ENCODE data around the gene ZNF816.
"Not testable (repeated sequence)": the region's sequence is repeated elsewhere in the genome, so short reads cannot be mapped to it uniquely, and the experiment has no call there.

The ZNF816 gene

GRCh38 chr19:52944703-52945493 lies 17.8 kb downstream of the ZNF816 start:
- not testable (repeated sequence) for H3K9ac ChIP-seq (ENCODE audit: low read length in 5 of 5); H3K27me3 ChIP-seq (ENCODE audit: control insufficient read depth in 5 of 5, insufficient read depth in 4 of 5, low read length in 5 of 5); H3K4me3 ChIP-seq (ENCODE audit: low read depth in 1 of 5, low read length in 5 of 5); H3K36me3 ChIP-seq (ENCODE audit: control insufficient read depth in 5 of 5, insufficient read depth in 5 of 5, low read length in 5 of 5); H3K27ac ChIP-seq (ENCODE audit: low read depth, low read length)
- peaks cover 0 to 19% (median 16%) of the 10 kb centered on the region in 5 donors for H3K4me1 ChIP-seq (ENCODE audit: control insufficient read depth in 5 of 5, insufficient read depth in 5 of 5, low read length in 5 of 5)
- H3K9me3 ChIP-seq (ENCODE audit: control insufficient read depth in 5 of 5, low read length in 5 of 5), result peaks cover 6 to 35% (median 27%) of the 10 kb centered on the region in 5 donors

GRCh38 chr19:52943884-52944643 lies 18.6 kb downstream of the ZNF816 start:
- H3K4me1 ChIP-seq (ENCODE audit: control insufficient read depth in 5 of 5, insufficient read depth in 5 of 5, low read length in 5 of 5), result peaks cover 0 to 19% (median 16%) of the 10 kb centered on the region in 5 donors
- H3K27me3 ChIP-seq (ENCODE audit: control insufficient read depth in 5 of 5, insufficient read depth in 4 of 5, low read length in 5 of 5), result no peaks in the 10 kb centered on the region
- peaks cover 0 to 27% (median 19%) of the 10 kb centered on the region in 5 donors for H3K9me3 ChIP-seq (ENCODE audit: control insufficient read depth in 5 of 5, low read length in 5 of 5)
- H3K27ac ChIP-seq (ENCODE audit: low read depth, low read length), result no peak overlapping the region
- H3K9ac ChIP-seq (ENCODE audit: low read length in 5 of 5), result no peak overlapping the region
- no peaks in the 10 kb centered on the region for H3K36me3 ChIP-seq (ENCODE audit: control insufficient read depth in 5 of 5, insufficient read depth in 5 of 5, low read length in 5 of 5)
- H3K4me3 ChIP-seq (ENCODE audit: low read depth in 1 of 5, low read length in 5 of 5), result no peak overlapping the region

GRCh38 chr19:52943134-52943883 lies 19.4 kb downstream of the ZNF816 start:
- H3K9ac ChIP-seq (ENCODE audit: low read length in 5 of 5), result peak overlapping the region in 3 of 5 donors; percentile 37 to 73 (median 66)

GRCh38 chr19:52942386-52943133 lies 20.1 kb downstream of the ZNF816 start:
- Histone ChIP-seq H3K4me3 (ENCODE audit: low read depth in 1 of 5, low read length in 5 of 5) (peak overlapping the region; percentile 81 to 94 (median 87)), H3K27me3 (ENCODE audit: control insufficient read depth in 5 of 5, insufficient read depth in 4 of 5, low read length in 5 of 5) (no peaks in the 10 kb centered on the region), H3K36me3 (ENCODE audit: control insufficient read depth in 5 of 5, insufficient read depth in 5 of 5, low read length in 5 of 5) (no peaks in the 10 kb centered on the region), H3K27ac (ENCODE audit: low read depth, low read length) (peak overlapping the region; percentile 69), H3K9ac (ENCODE audit: low read length in 5 of 5) (peak overlapping the region; percentile 56 to 92 (median 82)), H3K9me3 (ENCODE audit: control insufficient read depth in 5 of 5, low read length in 5 of 5) (peaks cover 0 to 16% (median 8%) of the 10 kb centered on the region in 5 donors), H3K4me1 (ENCODE audit: control insufficient read depth in 5 of 5, insufficient read depth in 5 of 5, low read length in 5 of 5) (peaks cover 0 to 22% (median 18%) of the 10 kb centered on the region in 5 donors)

More at GRCh38 chr19:52943134-52943883, 19.4 kb downstream of the ZNF816 start:
- H3K4me1 ChIP-seq (ENCODE audit: control insufficient read depth in 5 of 5, insufficient read depth in 5 of 5, low read length in 5 of 5), result peaks cover 0 to 22% (median 18%) of the 10 kb centered on the region in 5 donors
- H3K9me3 ChIP-seq (ENCODE audit: control insufficient read depth in 5 of 5, low read length in 5 of 5), result peaks cover 0 to 21% (median 13%) of the 10 kb centered on the region in 5 donors
- no peaks in the 10 kb centered on the region for H3K27me3 ChIP-seq (ENCODE audit: control insufficient read depth in 5 of 5, insufficient read depth in 4 of 5, low read length in 5 of 5)
- H3K36me3 ChIP-seq (ENCODE audit: control insufficient read depth in 5 of 5, insufficient read depth in 5 of 5, low read length in 5 of 5), result no peaks in the 10 kb centered on the region
- H3K27ac ChIP-seq (ENCODE audit: low read depth, low read length), result no peak overlapping the region
- peak overlapping the region in 4 of 5 donors; percentile 70 to 87 (median 78) for H3K4me3 ChIP-seq (ENCODE audit: low read depth in 1 of 5, low read length in 5 of 5)

GRCh38 chr19:52941941-52942385 lies 20.7 kb downstream of the ZNF816 start:
- peak overlapping the region; percentile 56 to 92 (median 82) for H3K9ac ChIP-seq (ENCODE audit: low read length in 5 of 5)
- H3K36me3 ChIP-seq (ENCODE audit: control insufficient read depth in 5 of 5, insufficient read depth in 5 of 5, low read length in 5 of 5), result peaks cover 0 to 5% (median 0%) of the 10 kb centered on the region in 5 donors
- no peaks in the 10 kb centered on the region for H3K27me3 ChIP-seq (ENCODE audit: control insufficient read depth in 5 of 5, insufficient read depth in 4 of 5, low read length in 5 of 5)
- H3K9me3 ChIP-seq (ENCODE audit: control insufficient read depth in 5 of 5, low read length in 5 of 5), result peaks cover 0 to 11% (median 4%) of the 10 kb centered on the region in 5 donors
- H3K4me3 ChIP-seq (ENCODE audit: low read depth in 1 of 5, low read length in 5 of 5), result peak overlapping the region; percentile 81 to 94 (median 87)
- peak overlapping the region; percentile 69 for H3K27ac ChIP-seq (ENCODE audit: low read depth, low read length)
- peaks cover 0 to 22% (median 18%) of the 10 kb centered on the region in 5 donors for H3K4me1 ChIP-seq (ENCODE audit: control insufficient read depth in 5 of 5, insufficient read depth in 5 of 5, low read length in 5 of 5)

- Histone ChIP-seq H3K9ac (ENCODE audit: low read length in 5 of 5) (peak overlapping the region in 1 of 5 donors; percentile 84), H3K4me1 (ENCODE audit: control insufficient read depth in 5 of 5, insufficient read depth in 5 of 5, low read length in 5 of 5) (peaks cover 0 to 22% (median 18%) of the 10 kb centered on the region in 5 donors), H3K27ac (ENCODE audit: low read depth, low read length) (peak overlapping the region; percentile 69), H3K4me3 (ENCODE audit: low read depth in 1 of 5, low read length in 5 of 5) (peak overlapping the region; percentile 81 to 94 (median 87))
- not testable (repeated sequence) for H3K27me3 ChIP-seq (ENCODE audit: control insufficient read depth in 5 of 5, insufficient read depth in 4 of 5, low read length in 5 of 5); H3K9me3 ChIP-seq (ENCODE audit: control insufficient read depth in 5 of 5, low read length in 5 of 5); H3K36me3 ChIP-seq (ENCODE audit: control insufficient read depth in 5 of 5, insufficient read depth in 5 of 5, low read length in 5 of 5)
Measured at GRCh38 chr19:52941523-52941922, 21.2 kb downstream of the ZNF816 start.

GRCh38 chr19:52940905-52941304 lies 21.8 kb downstream of the ZNF816 start:
- H3K27ac ChIP-seq (ENCODE audit: low read depth, low read length); H3K9me3 ChIP-seq (ENCODE audit: control insufficient read depth in 5 of 5, low read length in 5 of 5); H3K27me3 ChIP-seq (ENCODE audit: control insufficient read depth in 5 of 5, insufficient read depth in 4 of 5, low read length in 5 of 5); H3K9ac ChIP-seq (ENCODE audit: low read length in 5 of 5); H3K36me3 ChIP-seq (ENCODE audit: control insufficient read depth in 5 of 5, insufficient read depth in 5 of 5, low read length in 5 of 5); H3K4me3 ChIP-seq (ENCODE audit: low read depth in 1 of 5, low read length in 5 of 5): not testable (repeated sequence)
- peaks cover 0 to 22% (median 18%) of the 10 kb centered on the region in 5 donors for H3K4me1 ChIP-seq (ENCODE audit: control insufficient read depth in 5 of 5, insufficient read depth in 5 of 5, low read length in 5 of 5)

- Histone ChIP-seq H3K4me3 (ENCODE audit: low read depth in 1 of 5, low read length in 5 of 5) (no peak overlapping the region), H3K4me1 (ENCODE audit: control insufficient read depth in 5 of 5, insufficient read depth in 5 of 5, low read length in 5 of 5) (peaks cover 0 to 22% (median 16%) of the 10 kb centered on the region in 5 donors), H3K9me3 (ENCODE audit: control insufficient read depth in 5 of 5, low read length in 5 of 5) (no peaks in the 10 kb centered on the region), H3K9ac (ENCODE audit: low read length in 5 of 5) (no peak overlapping the region), H3K36me3 (ENCODE audit: control insufficient read depth in 5 of 5, insufficient read depth in 5 of 5, low read length in 5 of 5) (peaks cover 0 to 7% (median 0%) of the 10 kb centered on the region in 5 donors), H3K27ac (ENCODE audit: low read depth, low read length) (no peak overlapping the region), H3K27me3 (ENCODE audit: control insufficient read depth in 5 of 5, insufficient read depth in 4 of 5, low read length in 5 of 5) (no peaks in the 10 kb centered on the region)
Measured at GRCh38 chr19:52938761-52939160, 23.9 kb downstream of the ZNF816 start.

GRCh38 chr19:52936954-52937325 lies 25.7 kb downstream of the ZNF816 start:
- Histone ChIP-seq H3K4me3 (ENCODE audit: low read depth in 1 of 5, low read length in 5 of 5) (no peak overlapping the region), H3K9ac (ENCODE audit: low read length in 5 of 5) (no peak overlapping the region), H3K27me3 (ENCODE audit: control insufficient read depth in 5 of 5, insufficient read depth in 4 of 5, low read length in 5 of 5) (no peaks in the 10 kb centered on the region), H3K36me3 (ENCODE audit: control insufficient read depth in 5 of 5, insufficient read depth in 5 of 5, low read length in 5 of 5) (peaks cover 0 to 7% (median 0%) of the 10 kb centered on the region in 5 donors), H3K4me1 (ENCODE audit: control insufficient read depth in 5 of 5, insufficient read depth in 5 of 5, low read length in 5 of 5) (peaks cover 0 to 13% (median 7%) of the 10 kb centered on the region in 5 donors), H3K9me3 (ENCODE audit: control insufficient read depth in 5 of 5, low read length in 5 of 5) (no peaks in the 10 kb centered on the region), H3K27ac (ENCODE audit: low read depth, low read length) (no peak overlapping the region)

Data from subcutaneous abdominal adipose tissue (tissue), 5 donors.